GM21360 (cell line): ENCODE measurements around the gene RGS6.

Source experiments
- ATAC-seq: cut with Tn5 transposase; IDR thresholded peaks from one replicate; pipeline ENCODE4 v1.9.1; 2021; ENCODE audit warnings: mild to moderate bottlenecking, moderate library complexity; ENCODE audit not compliant: unreplicated experiment

RGS6 gene

GRCh38 chr14:72565149-72565559 lies 632.9 kb downstream of the RGS6 start:
- no peak for ATAC-seq

DNA sequence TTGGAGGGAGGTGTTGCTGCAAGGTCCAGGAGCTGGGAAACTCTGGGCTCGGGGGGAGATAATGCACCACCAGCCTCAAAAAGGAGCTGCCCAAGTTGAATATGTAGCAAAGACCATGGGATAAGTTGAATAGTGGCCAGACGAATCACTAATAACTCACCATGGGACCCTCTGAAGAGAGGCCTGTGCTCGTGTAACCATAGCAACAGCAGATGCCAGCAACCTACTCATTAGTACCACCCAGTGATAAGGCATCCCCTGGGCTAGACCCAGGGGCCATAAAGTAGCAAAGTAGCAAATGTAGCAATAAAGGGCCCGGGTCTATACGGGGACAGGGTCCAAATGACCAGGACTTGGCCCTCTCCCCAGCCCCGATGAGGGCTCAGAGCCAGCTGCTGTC lies 633.7 kb downstream of the RGS6 start:
- no peak for ATAC-seq

DNA sequence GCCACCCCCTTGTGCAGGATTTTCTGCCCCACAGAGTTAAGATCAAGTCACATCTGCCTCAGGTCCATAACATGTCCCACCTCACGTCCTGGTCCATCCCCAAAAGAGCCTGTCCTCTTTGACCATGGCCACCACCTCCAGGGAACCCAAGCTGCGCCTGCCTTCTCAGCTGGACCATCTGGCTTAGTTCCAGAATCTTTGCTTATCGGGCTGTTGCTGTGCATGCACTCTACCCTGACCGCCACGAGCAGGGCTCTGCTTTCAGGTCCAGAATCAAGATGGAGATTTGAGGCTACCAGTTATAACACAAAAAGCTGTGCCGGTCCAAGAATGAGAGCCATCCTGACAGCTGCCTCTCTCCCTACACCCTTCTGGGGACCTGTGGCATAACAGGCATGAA lies 635.0 kb downstream of the RGS6 start:
- ATAC-seq, result no peak

- ATAC-seq, result no peak
These were observed 636.2 kb downstream of the RGS6 start for GRCh38 chr14:72568296-72568992.

DNA sequence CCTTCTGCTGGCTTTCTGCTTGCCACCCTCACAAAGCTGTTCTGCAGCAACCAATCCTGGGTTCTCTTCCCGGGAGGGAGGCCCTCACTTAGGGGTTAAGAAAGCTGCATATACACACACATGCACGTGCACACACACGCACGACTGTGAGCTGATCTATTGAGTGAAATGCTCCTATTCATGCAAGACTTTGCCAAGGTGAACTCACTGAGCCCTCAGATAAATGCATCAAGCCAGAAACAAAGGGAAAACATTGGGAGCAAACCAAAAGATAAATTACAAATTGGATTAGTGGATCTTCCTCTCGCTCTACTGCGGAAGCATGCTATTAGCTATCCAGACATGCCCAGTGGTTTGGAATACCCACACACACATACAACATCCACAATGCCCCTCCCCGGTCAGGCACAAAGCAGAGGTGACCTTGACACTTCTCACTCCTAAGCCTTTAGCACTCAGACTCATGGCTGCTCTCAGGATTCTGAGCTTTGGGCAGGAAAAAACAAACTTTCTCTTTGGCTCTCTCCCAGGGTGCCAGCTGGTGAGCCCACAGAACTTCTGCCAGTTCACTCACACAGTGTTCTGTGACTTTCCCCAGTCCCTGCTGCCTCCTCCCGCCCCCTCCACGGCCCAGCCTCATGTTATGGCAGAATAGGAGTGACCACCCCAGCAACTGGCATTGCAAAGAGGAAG lies 641.6 kb downstream of the RGS6 start:
- ATAC-seq, result no peak

GRCh38 chr14:72574715-72575114 lies 642.5 kb downstream of the RGS6 start:
- ATAC-seq, result no peak

DNA sequence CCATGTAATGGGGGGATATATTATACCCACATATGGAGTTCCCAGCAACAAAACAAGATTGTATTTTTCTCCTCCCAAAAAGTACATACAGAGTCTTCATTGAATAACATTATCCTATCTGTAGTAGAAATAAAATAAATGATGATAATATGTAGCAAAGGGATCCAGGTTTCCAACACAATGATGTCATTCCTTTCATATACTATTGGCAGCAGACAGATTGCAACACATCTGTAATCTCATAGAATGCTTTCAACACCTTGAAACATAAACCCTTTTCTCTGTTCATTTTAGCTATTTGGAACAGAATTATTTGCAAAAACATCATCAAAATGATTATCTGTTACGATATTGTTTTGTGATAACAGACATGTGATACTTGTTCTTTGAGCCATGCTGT lies 644.0 kb downstream of the RGS6 start:
- no peak for ATAC-seq

DNA sequence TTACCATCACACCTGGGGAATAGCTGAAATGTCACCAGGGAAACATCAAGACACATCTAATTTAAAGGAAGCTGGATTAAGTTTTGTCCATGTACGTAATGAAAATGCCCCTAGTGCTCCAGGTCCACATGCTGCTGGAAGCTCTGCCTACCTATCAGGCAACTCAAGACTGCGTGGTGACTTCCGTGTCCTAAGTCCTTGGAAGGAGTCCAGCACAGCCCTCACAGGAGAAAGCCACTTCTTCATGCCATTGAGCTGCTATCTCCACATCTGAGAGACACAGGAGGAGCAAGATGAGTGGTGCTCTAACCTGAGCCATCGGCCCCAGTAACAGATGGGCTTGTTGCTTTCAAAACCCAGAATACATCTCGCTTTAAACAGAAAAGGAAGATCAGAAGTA lies 645.3 kb downstream of the RGS6 start:
- ATAC-seq, result no peak

GRCh38 chr14:72578514-72578913 lies 646.3 kb downstream of the RGS6 start:
- ATAC-seq, result no peak

GRCh38 chr14:72582582-72582981 lies 650.4 kb downstream of the RGS6 start:
- ATAC-seq, result no peak

DNA sequence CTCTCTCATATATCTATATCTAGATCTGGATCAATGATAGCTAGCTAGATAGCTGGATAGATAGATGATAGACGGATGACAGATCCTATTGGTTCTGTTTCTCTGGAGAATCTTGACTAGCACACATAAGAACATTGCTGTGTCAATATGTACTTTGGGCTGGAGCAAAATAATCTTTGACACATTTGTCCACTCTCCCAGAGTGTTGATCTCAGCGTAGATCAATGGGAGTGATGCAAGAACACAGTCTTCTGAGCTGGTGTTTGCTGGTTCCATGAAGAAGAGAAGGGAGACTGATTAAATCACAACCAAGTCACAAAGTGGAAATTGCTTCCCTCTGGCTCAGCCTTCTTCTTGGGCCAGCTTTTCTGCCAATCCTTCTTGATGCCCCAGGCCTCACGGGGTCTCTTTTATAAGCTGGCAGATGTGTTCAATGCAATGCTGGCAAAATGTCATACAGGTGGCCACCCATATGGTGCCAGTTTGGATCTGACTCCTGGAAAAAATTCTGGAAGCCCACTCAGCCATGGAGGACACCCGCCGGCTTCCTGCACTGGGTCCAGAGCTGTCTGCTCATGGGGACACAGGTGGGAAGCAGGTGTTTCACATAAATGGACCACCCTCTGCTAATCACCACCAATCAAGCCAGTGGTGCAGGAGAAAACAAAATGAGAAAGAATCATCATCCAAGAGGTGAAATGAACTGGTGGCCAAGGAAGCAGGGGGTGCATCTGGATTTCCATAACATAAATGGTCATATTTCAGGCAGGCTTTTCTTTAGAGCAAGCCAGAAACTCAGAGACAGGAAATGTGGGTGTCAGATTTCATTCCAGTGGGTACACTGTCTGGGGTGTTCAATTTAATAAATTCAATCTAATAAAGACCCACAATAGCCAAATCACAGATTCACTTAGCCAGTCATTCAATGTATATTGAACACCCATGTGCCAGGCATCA lies 651.4 kb downstream of the RGS6 start:
- ATAC-seq, result no peak

- no peak for ATAC-seq
These were observed 656.3 kb downstream of the RGS6 start for GRCh38 chr14:72588521-72588920.

- no peak for ATAC-seq
These were observed 657.4 kb downstream of the RGS6 start for GRCh38 chr14:72589652-72590051.

GRCh38 chr14:72590577-72590976 lies 658.3 kb downstream of the RGS6 start:
- ATAC-seq, result no peak

GRCh38 chr14:72591391-72591790 lies 659.2 kb downstream of the RGS6 start:
- no peak for ATAC-seq

- no peak for ATAC-seq
These were observed 662.1 kb downstream of the RGS6 start for GRCh38 chr14:72594099-72594901.

DNA sequence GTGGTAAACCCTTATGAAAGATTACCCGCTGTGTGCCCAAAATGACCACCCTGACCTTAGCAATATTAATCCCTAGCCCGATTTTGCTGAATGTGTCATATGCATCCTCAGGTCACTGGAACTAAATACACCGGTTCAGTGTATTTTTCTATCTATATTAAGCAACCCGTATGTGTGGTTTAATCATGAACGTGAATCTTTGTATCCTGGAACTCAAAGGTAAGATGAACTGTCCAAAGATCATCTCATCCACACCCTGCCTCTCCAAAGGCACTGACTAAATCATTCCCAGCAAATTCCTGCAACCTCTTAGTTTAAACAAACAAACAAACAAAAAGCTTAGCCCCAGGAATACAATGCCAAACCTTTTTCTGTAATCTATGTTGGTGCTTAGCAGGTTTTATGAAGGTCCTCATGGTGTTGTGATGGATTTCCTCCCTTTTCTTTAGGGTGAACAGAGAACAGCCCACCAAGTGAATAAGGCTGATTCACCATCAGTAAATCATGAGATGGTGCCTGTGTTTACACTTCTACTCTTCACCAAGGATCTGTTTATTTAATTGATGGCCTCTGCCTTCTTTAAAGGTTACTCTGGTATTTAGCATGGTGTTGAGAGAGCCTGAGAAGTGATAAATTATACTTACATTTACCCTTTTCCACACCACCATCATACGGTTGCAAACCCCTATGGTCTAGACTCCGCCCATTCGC lies 663.1 kb downstream of the RGS6 start:
- no peak for ATAC-seq

GRCh38 chr14:72597252-72598233 lies 665.3 kb downstream of the RGS6 start:
- no peak for ATAC-seq

DNA sequence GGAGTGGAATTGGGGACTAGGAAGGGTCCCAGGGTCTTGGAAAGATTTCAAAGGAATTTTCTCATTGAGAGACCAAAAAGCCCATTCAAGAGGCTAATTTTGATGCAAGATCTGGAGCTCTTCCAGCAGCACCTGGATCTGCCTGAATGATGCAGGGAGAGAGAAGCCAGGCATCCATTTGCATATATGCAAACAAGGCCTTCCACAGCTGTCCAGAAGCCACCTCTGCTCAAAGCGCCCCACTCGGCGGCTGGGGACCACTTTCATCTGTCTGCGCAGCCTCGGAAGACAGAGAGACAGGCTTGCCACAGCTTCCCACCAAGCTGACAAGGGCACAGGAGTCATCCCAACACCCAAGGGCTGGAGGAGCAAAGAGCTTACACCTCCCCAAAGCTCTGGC lies 666.1 kb downstream of the RGS6 start:
- ATAC-seq, result no peak
